Caco-2 (cell line): ENCODE results near the gene DYNC1LI1. TPM values are rescaled to one million over a fixed set of nuclear protein-coding genes. Genes with fewer than 3 reads are reported as not detected.

Source experiments
- BruUV-seq: library from RNA; stranded (reverse); fragments of 400-500 nt; replicated peaks from 2 replicates; lab custom pipeline; 2021; lab: Mats Ljungman, UMichigan
- CTCF ChIA-PET: fragments of 300-600 bp; sonication (Branson Sonifier 250); formaldehyde crosslinking; loops from one replicate; lab custom pipeline; 2022; ENCODE audit warnings: antibody characterized with exemption; lab: Charles Lee
- POLR2A ChIA-PET: fragments of 300-600 bp; sonication (Branson Sonifier 250); formaldehyde crosslinking; loops from one replicate; lab custom pipeline; 2022; ENCODE audit warnings: antibody characterized with exemption; lab: Charles Lee
- DNase-seq, 2 experiments: peaks; one replicate each; pipeline versions ENCODE4 v3.0.0 to v3.0.0-alpha.2; 2020 to 2022
- H3K27me3 ChIP-seq: replicated peaks from 2 replicates; pipeline ENCODE4 v1.6.0; 2011; ENCODE audit warnings: low read length; ENCODE audit not compliant: control insufficient read depth, insufficient read depth
- H3K36me3 ChIP-seq: 2 replicates; pipeline ENCODE4 v1.5.1; 2011; ENCODE audit warnings: low read length; ENCODE audit not compliant: control insufficient read depth, insufficient read depth
- H3K4me1 ChIP-seq: fragments of 250-450 bp; sonication (Bioruptor Pico); 2 replicates; pipeline ENCODE4 v1.5.1; 2020; ENCODE audit warnings: mild to moderate bottlenecking
- H3K4me3 ChIP-seq: 2 replicates; pipeline ENCODE4 v1.5.1; 2011; ENCODE audit warnings: low read depth, mild to moderate bottlenecking, control low read depth, low read length
- H3K9me3 ChIP-seq: fragments of 250-450 bp; sonication (Bioruptor Pico); 2 replicates; pipeline ENCODE4 v1.5.1; 2020; ENCODE audit warnings: mild to moderate bottlenecking, moderate library complexity
- H3K27ac Mint-ChIP-seq: one replicate; pipeline ENCODE4 v1.8.0; 2022; ENCODE audit warnings: mixed read lengths; ENCODE audit not compliant: unreplicated experiment
- H3K27me3 Mint-ChIP-seq: one replicate; pipeline ENCODE4 v1.8.0; 2022; ENCODE audit warnings: mixed read lengths; ENCODE audit not compliant: insufficient read depth, unreplicated experiment
- H3K36me3 Mint-ChIP-seq: one replicate; pipeline ENCODE4 v1.8.0; 2022; ENCODE audit warnings: mild to moderate bottlenecking, mixed read lengths; ENCODE audit not compliant: insufficient read depth, unreplicated experiment
- H3K4me1 Mint-ChIP-seq: one replicate; pipeline ENCODE4 v1.8.0; 2022; ENCODE audit warnings: low read depth, mixed read lengths; ENCODE audit not compliant: unreplicated experiment
- H3K4me3 Mint-ChIP-seq: one replicate; pipeline ENCODE4 v1.8.0; 2022; ENCODE audit warnings: mild to moderate bottlenecking, moderate library complexity, mixed read lengths; ENCODE audit not compliant: unreplicated experiment
- H3K9me3 Mint-ChIP-seq: one replicate; pipeline ENCODE4 v1.8.0; 2022; ENCODE audit warnings: mixed read lengths; ENCODE audit not compliant: unreplicated experiment
- CTCF ChIP-seq, 2 experiments: fragments of 200-600 bp in 1 of 2; IDR thresholded peaks; 1 replicate in 1 of 2; 2 replicates in 1 of 2; pipeline versions ENCODE4 v1.5.1 to v1.8.0; 2011 to 2022; ENCODE audit warnings: antibody characterized with exemption in 1 of 2, control low read depth in 1 of 2, inconsistent platforms in 1 of 2, low read depth in 1 of 2, low read length in 1 of 2, mild to moderate bottlenecking in 1 of 2, moderate library complexity in 1 of 2; ENCODE audit not compliant: insufficient read depth in 1 of 2, severe bottlenecking in 1 of 2, unreplicated experiment in 1 of 2
- intact Hi-C: fragments of 100-400 bp; cut with micrococcal nuclease; formaldehyde crosslinking; loops from one replicate; pipeline ENCODE4 v1.10.0; 2022; ENCODE audit not compliant: unreplicated experiment
- total RNA-seq: library from RNA; stranded (reverse); gene quantifications from 2 replicates; pipeline ENCODE4 v1.2.3, GENCODE V29; 2022

Gene DYNC1LI1
- total RNA-seq, 1 experiment from 2014 or later = 35.4 TPM

GRCh38 chr3:32571192-32571485 is 481 bp upstream of the DYNC1LI1 start:
- Mint-ChIP-seq H3K4me3 (peak overlapping the region; percentile 86), H3K27me3 (no peaks in the 10 kb centered on the region), H3K9me3 (no peaks in the 10 kb centered on the region), H3K4me1 (no peaks in the 10 kb centered on the region), H3K36me3 (peaks cover 6% of the 10 kb centered on the region), H3K27ac (peak overlapping the region; percentile 92)
- POLR2A ChIA-PET = no interaction called here
- CTCF ChIA-PET = no interaction called here
- BruUV-seq = no TSS peak
- Histone ChIP-seq H3K4me3 (peak overlapping the region; percentile 98), H3K27me3 (no peaks in the 10 kb centered on the region), H3K36me3 (no peaks in the 10 kb centered on the region), H3K9me3 (no peaks in the 10 kb centered on the region), H3K4me1 (peaks cover 9% of the 10 kb centered on the region)
- intact Hi-C loops = loop anchor here (2.0 kb wide), 2 partner anchors 14 to 60 kb away; no protein-coding TSS in a partner anchor
- no peak for DNase-seq
- no peak for TF ChIP-seq CTCF (IDR thresholded peaks at IDR 0.05; ENCODE audit: insufficient read depth in 1 of 2, low read depth in 1 of 2, low read length in 1 of 2, severe bottlenecking in 1 of 2, unreplicated experiment in 1 of 2)

- BruUV-seq = no TSS peak
- H3K27me3 Mint-ChIP-seq = no peaks in the 10 kb centered on the region
- CTCF ChIA-PET = interaction anchor here (0.5 to 0.9 kb wide), 2 partner anchors 60 to 271 kb away, joined by 3 read pairs; no protein-coding TSS in a partner anchor
- H3K9me3 ChIP-seq = no peaks in the 10 kb centered on the region
- peaks cover 9% of the 10 kb centered on the region for H3K4me1 ChIP-seq
- no peaks in the 10 kb centered on the region for H3K4me1 Mint-ChIP-seq
- H3K36me3 Mint-ChIP-seq = peaks cover 6% of the 10 kb centered on the region
- intact Hi-C loops = loop anchor here (1.0 to 2.0 kb wide), 3 partner anchors 15 to 116 kb away; partner anchors contain the start of gene CNOT10
- POLR2A ChIA-PET = interaction anchor here (0.5 to 1.0 kb wide), 2 partner anchors 51 to 60 kb away, joined by 3 to 4 read pairs; no protein-coding TSS in a partner anchor
- no peak for TF ChIP-seq CTCF (IDR thresholded peaks at IDR 0.05; ENCODE audit: insufficient read depth in 1 of 2, low read depth in 1 of 2, low read length in 1 of 2, severe bottlenecking in 1 of 2, unreplicated experiment in 1 of 2)
- H3K27ac Mint-ChIP-seq = peak overlapping the region; percentile 92
- no peaks in the 10 kb centered on the region for H3K27me3 ChIP-seq
- H3K4me3 ChIP-seq = peak overlapping the region; percentile 98
- no peaks in the 10 kb centered on the region for H3K36me3 ChIP-seq
- H3K4me3 Mint-ChIP-seq = peak overlapping the region; percentile 86
- peak; percentile 81 to 82 for DNase-seq
- no peaks in the 10 kb centered on the region for H3K9me3 Mint-ChIP-seq
Measured at GRCh38 chr3:32569540-32570420, 878 bp downstream of the DYNC1LI1 start.

- POLR2A ChIA-PET = no interaction called here
Measured at GRCh38 chr3:32568953-32569352, 1.7 kb downstream of the DYNC1LI1 start.

More at GRCh38 chr3:32568953-32569352, 1.7 kb downstream of the DYNC1LI1 start:
- H3K4me1 Mint-ChIP-seq = no peaks in the 10 kb centered on the region
- no peaks in the 10 kb centered on the region for H3K27me3 Mint-ChIP-seq
- no TSS peak for BruUV-seq
- H3K36me3 Mint-ChIP-seq = peaks cover 6% of the 10 kb centered on the region
- H3K27ac Mint-ChIP-seq = no peak overlapping the region
- H3K9me3 ChIP-seq = no peaks in the 10 kb centered on the region
- no peaks in the 10 kb centered on the region for H3K27me3 ChIP-seq
- intact Hi-C loops = no loop called here
- peak overlapping the region; percentile 86 for H3K4me3 Mint-ChIP-seq
- no peaks in the 10 kb centered on the region for H3K9me3 Mint-ChIP-seq
- CTCF ChIA-PET = interaction anchor here (0.6 kb wide), 1 partner anchor 124 kb away, joined by 3 read pairs; no protein-coding TSS in a partner anchor
- no peak for DNase-seq
- peaks cover 9% of the 10 kb centered on the region for H3K4me1 ChIP-seq
- H3K4me3 ChIP-seq = no peak overlapping the region
- TF ChIP-seq CTCF (IDR thresholded peaks at IDR 0.05; ENCODE audit: insufficient read depth in 1 of 2, low read depth in 1 of 2, low read length in 1 of 2, severe bottlenecking in 1 of 2, unreplicated experiment in 1 of 2) = no peak
- H3K36me3 ChIP-seq = no peaks in the 10 kb centered on the region
